K562 (cell line): Measurements from ENCODE around the gene NUCB2. TPM values are rescaled to one million over a fixed set of nuclear protein-coding genes. Genes with fewer than 3 reads are reported as not detected.

Experiments
- ATAC-seq: fragments of 200-7000 bp; cut with Tn5 transposase; 3 replicates; pipeline ENCODE4 v1.9.1; 2020; ENCODE audit warnings: moderate library complexity
- BruUV-seq: library from RNA; stranded (reverse); fragments of 400-500 nt; replicated peaks from 2 replicates; lab custom pipeline; 2021; lab: Mats Ljungman, UMichigan
- CTCF ChIA-PET: fragments of 300-600 bp; formaldehyde crosslinking; extraction: SDS; loops from one replicate; lab custom pipeline; 2021; ENCODE audit warnings: low intra/inter-chr PET ratio; lab: Yijun Ruan, JAX
- POLR2A ChIA-PET: fragments of 300-600, 350-650 bp; sonication (Branson Sonifier 250); formaldehyde crosslinking; extraction: SDS; loops from one replicate; lab custom pipeline; 2021; ENCODE audit warnings: antibody characterized with exemption, inconsistent platforms; lab: Yijun Ruan, JAX
- DNase-seq, 4 experiments: peaks; one replicate each; pipeline versions ENCODE4 v3.0.0 to v3.0.0-alpha.2; 2011 to 2018; ENCODE audit warnings: low spot score in 3 of 4, mixed read lengths in 3 of 4; ENCODE audit errors: extremely low read depth in 1 of 4
- FAIRE-seq: peaks from 2 replicates; lab custom pipeline; 2011; peaks lifted over from hg19 to GRCh38; lab: Jason Lieb, UNC
- H2AFZ ChIP-seq: 2 replicates; pipeline ENCODE4 v1.6.0; 2011; ENCODE audit warnings: low read depth, low read length, control low read depth, inconsistent platforms
- H3K27ac ChIP-seq: fragments of 200-600 bp; 3 replicates; pipeline ENCODE4 v1.8.0; 2011; ENCODE audit warnings: low read depth, mild to moderate bottlenecking, control low read depth, inconsistent platforms, low read length, moderate library complexity, mixed read lengths; ENCODE audit errors: extremely low read depth
- H3K27me3 ChIP-seq, 2 experiments: fragments of 300-600 bp in 1 of 2; 2 replicates in 1 of 2; 3 replicates in 1 of 2; pipeline versions ENCODE4 v1.6.0 to v1.8.0; 2011; ENCODE audit warnings: inconsistent platforms in 2 of 2, low read length in 2 of 2, mild to moderate bottlenecking in 1 of 2, mixed read lengths in 1 of 2, moderate library complexity in 1 of 2; ENCODE audit not compliant: control insufficient read depth in 2 of 2, insufficient read depth in 2 of 2
- H3K36me3 ChIP-seq: fragments of 300-600 bp; 3 replicates; pipeline ENCODE4 v1.8.0; 2011; ENCODE audit warnings: mild to moderate bottlenecking, low read length, inconsistent platforms; ENCODE audit not compliant: control insufficient read depth, insufficient read depth
- H3K4me1 ChIP-seq, 2 experiments: fragments of 200-600 bp in 1 of 2; replicated peaks in 1 of 2; 2 replicates in 1 of 2; 3 replicates in 1 of 2; pipeline versions ENCODE4 v1.5.1 to v1.8.0; 2011; ENCODE audit warnings: inconsistent platforms in 2 of 2, low read length in 2 of 2, mild to moderate bottlenecking in 1 of 2, mixed read lengths in 1 of 2, moderate library complexity in 1 of 2; ENCODE audit not compliant: control insufficient read depth in 2 of 2, insufficient read depth in 2 of 2
- H3K4me2 ChIP-seq: 2 replicates; pipeline ENCODE4 v1.6.1; 2011; ENCODE audit warnings: low read length, control low read depth, inconsistent platforms, mixed read lengths; ENCODE audit not compliant: insufficient read depth
- H3K4me3 ChIP-seq: fragments of 200-600 bp; sonication (generic), shearing (Covaris generic); 2 replicates; pipeline ENCODE4 v1.5.1; 2016; ENCODE audit warnings: control low read depth, inconsistent platforms
- H3K79me2 ChIP-seq: fragments of 200-600 bp; 3 replicates; pipeline ENCODE4 v1.8.0; 2011; ENCODE audit warnings: low read length, inconsistent platforms; ENCODE audit not compliant: control insufficient read depth, insufficient read depth
- H3K9ac ChIP-seq, 2 experiments: 2 replicates each; pipeline versions ENCODE4 v1.6.0 to v1.6.1; 2011; ENCODE audit warnings: low read depth in 2 of 2, low read length in 2 of 2, control low read depth in 1 of 2, inconsistent platforms in 1 of 2, mild to moderate bottlenecking in 1 of 2, mixed read lengths in 1 of 2; ENCODE audit not compliant: insufficient read depth in 1 of 2
- H3K9me1 ChIP-seq: one replicate; pipeline ENCODE4 v1.6.0; 2011; ENCODE audit warnings: inconsistent platforms, mild to moderate bottlenecking, low read length, moderate library complexity; ENCODE audit not compliant: control insufficient read depth, insufficient read depth
- H3K9me3 ChIP-seq: replicated peaks from 2 replicates; pipeline ENCODE4 v1.5.1; 2011; ENCODE audit warnings: low read depth, low read length, inconsistent platforms; ENCODE audit not compliant: control insufficient read depth, insufficient read depth
- H4K20me1 ChIP-seq: replicated peaks from 2 replicates; pipeline ENCODE4 v1.6.1; 2011; ENCODE audit warnings: low read length, inconsistent platforms, mixed read lengths; ENCODE audit not compliant: control insufficient read depth, insufficient read depth
- ELK3 ChIP-seq: fragments of 450-650 bp; formaldehyde crosslinking; IDR thresholded peaks from 2 replicates; pipeline ENCODE4 v1.4.0; 2020; ENCODE audit warnings: mild to moderate bottlenecking
- IRF1 ChIP-seq: sonication (generic); formaldehyde crosslinking; IDR thresholded peaks from 2 replicates; pipeline ENCODE4 v1.8.0; 2022; ENCODE audit warnings: missing genetic modification reagents, mild to moderate bottlenecking, borderline replicate concordance
- NR3C1 ChIP-seq: sonication (generic); formaldehyde crosslinking; IDR thresholded peaks from 2 replicates; pipeline ENCODE4 v1.8.1; 2022; ENCODE audit warnings: missing genetic modification reagents
- NUFIP1 ChIP-seq: fragments of 450-650 bp; IDR thresholded peaks from 2 replicates; pipeline ENCODE4 v1.6.1; 2018; ENCODE audit not compliant: partially characterized antibody
- RBM34 ChIP-seq: fragments of 200-400 bp; formaldehyde crosslinking; IDR thresholded peaks from 2 replicates; pipeline ENCODE4 v1.6.1; 2018; ENCODE audit warnings: low read length, borderline replicate concordance; ENCODE audit not compliant: insufficient read depth
- SIN3A ChIP-seq, 2 experiments: fragments of 150-350 bp in 1 of 2; IDR thresholded peaks; 2 replicates each; pipeline ENCODE4 v1.6.1; 2011 to 2016; ENCODE audit warnings: borderline replicate concordance in 2 of 2, low read depth in 2 of 2, low read length in 2 of 2, mild to moderate bottlenecking in 2 of 2, moderate library complexity in 2 of 2; ENCODE audit not compliant: control insufficient read depth in 1 of 2
- SMAD4 ChIP-seq: fragments of 250-450 bp; sonication (Bioruptor Pico); conservative IDR thresholded peaks from 2 replicates; pipeline ENCODE4 v1.8.0; 2021; ENCODE audit warnings: inconsistent platforms, mild to moderate bottlenecking, moderate library complexity
- SRSF3 ChIP-seq: fragments of 200-400 bp; formaldehyde crosslinking; IDR thresholded peaks from 2 replicates; pipeline ENCODE4 v1.6.1; 2016; ENCODE audit warnings: mild to moderate bottlenecking, low read length, moderate library complexity; ENCODE audit not compliant: insufficient read depth
- WGBS: fragments of 100-300 bp; shearing (Covaris generic); methylation state at CpG from one replicate; pipeline ENCODE4 v1.1.6; 2016; ENCODE audit warnings: low coverage, mixed read lengths; ENCODE audit not compliant: insufficient coverage; ENCODE audit errors: missing lambda C conversion rate; 5-methylcytosine and 5-hydroxymethylcytosine counted together
- in situ Hi-C: fragments of 300-500 bp; cut with MboI; formaldehyde crosslinking; loops from 4 replicates; pipeline ENCODE4 v1.15.0; 2018; ENCODE audit warnings: inconsistent platforms, mixed read lengths
- intact Hi-C: fragments of 100-400 bp; cut with micrococcal nuclease; formaldehyde crosslinking; loops from 2 replicates; pipeline ENCODE4 v1.14.2; 2022
- polyA plus RNA-seq, 8 experiments: library from polyadenylated mRNA; depleted of rRNA in 4 of 8; stranded (reverse) in 5 of 8; unstranded in 3 of 8; fragments of >200 nt; fragmentation: Nextera tagmentation in 2 of 8; fragmentation: Illumina TruSeq in 1 of 8; extraction: Ambion mirVana in 2 of 8; extraction: Trizol in 1 of 8; gene quantifications; 2 replicates each; pipeline versions ENCODE4 v1.2.1 to v1.2.3, GENCODE V29; 2011 to 2014; ENCODE audit warnings: inconsistent platforms in 1 of 8, missing spikeins in 1 of 8
- total RNA-seq, 7 experiments: library from RNA; depleted of rRNA in 6 of 7; stranded (reverse); fragments of >200 nt in 6 of 7; fragmentation: Illumina TruSeq in 2 of 7; extraction: Trizol in 2 of 7; gene quantifications; 2 replicates each; pipeline versions ENCODE4 v1.2.1 to v1.2.3, GENCODE V29; 2011 to 2021; ENCODE audit warnings: low replicate concordance in 1 of 7

NUCB2 gene
- total and polyA plus RNA-seq, 9 of the 15 experiments (the other 6 are each of a cell fraction or from before 2014, with no cell fraction given) = 54.0 to 108 (median 84.6) TPM

- Histone ChIP-seq H3K27me3 (no peaks in the 10 kb centered on the region), H3K79me2 (no peaks in the 10 kb centered on the region), H3K4me1 (no peaks in the 10 kb centered on the region; a peak in 1 of 5 replicates), H3K9ac (no peak overlapping the region), H3K9me1 (no peaks in the 10 kb centered on the region), H3K9me3 (no peaks in the 10 kb centered on the region), H3K36me3 (peaks cover 15% of the 10 kb centered on the region), H3K27ac (no peak overlapping the region), H3K4me3 (no peak overlapping the region), H3K4me2 (no peak overlapping the region), H2AFZ (no peak overlapping the region), H4K20me1 (no peaks in the 10 kb centered on the region)
- ChIA-PET POLR2A (no interaction called here), CTCF (no interaction called here)
- ATAC-seq (no peak), FAIRE-seq (no peak), DNase-seq (no peak)
- intact Hi-C loops = no loop called here
- no TSS peak for BruUV-seq
- 76% methylated on average over 6 of the region's 6 CpGs for WGBS
- TF ChIP-seq RBM34 (no peak), SMAD4 (CRISPR knock-in tag) (no peak), SIN3A (IDR thresholded peaks at IDR 0.05; ENCODE audit: borderline replicate concordance in 2 of 2, control insufficient read depth in 1 of 2, low read depth in 2 of 2, low read length in 2 of 2) (no peak), IRF1 (no peak), ELK3 (CRISPR knock-in tag) (no peak), NUFIP1 (no peak), NR3C1 (CRISPR knock-in tag) (no peak), SRSF3 (no peak)
- in situ Hi-C loops = no loop called here
Observed at GRCh38 chr11:17296852-17297559, 20.5 kb downstream of the NUCB2 start.
